ENCODE results near the gene DDA1. TPM values are rescaled to one million over a fixed set of nuclear protein-coding genes. Genes with fewer than 3 reads are reported as not detected.
"Not testable (repeated sequence)": the region's sequence is repeated elsewhere in the genome, so short reads cannot be mapped to it uniquely, and the experiment has no call there.

DDA1 gene
- total RNA-seq, 1 donor from 2014 or later = 123 TPM

DNA sequence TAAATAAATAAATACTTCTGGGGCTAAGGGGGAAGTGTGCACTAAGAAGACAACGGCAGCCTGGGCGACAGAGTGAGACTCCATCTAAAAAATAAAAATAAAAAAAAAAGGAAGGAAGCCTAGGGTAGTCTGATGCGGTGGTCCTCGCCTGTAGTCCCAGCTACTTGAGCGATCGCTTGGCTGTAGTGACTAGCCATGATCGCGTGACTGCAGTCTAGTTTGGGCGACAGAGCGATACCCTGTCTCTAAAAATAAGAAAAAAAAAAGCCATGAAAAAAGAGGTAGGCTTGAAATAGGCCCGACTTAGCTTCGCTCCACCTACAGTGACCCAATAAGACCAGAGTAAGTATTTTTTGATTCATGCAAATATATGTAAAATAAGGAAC is 42.8 kb upstream of the DDA1 start:
- Histone ChIP-seq H3K4me2 (ENCODE audit: low read length) (no peak overlapping the region), H3K36me3 (ENCODE audit: insufficient read depth, low read length) (peaks cover 5% of the 10 kb centered on the region), H3K27me3 (ENCODE audit: insufficient read depth, low read length) (no peaks in the 10 kb centered on the region), H3K9ac (ENCODE audit: low read length) (no peak overlapping the region), H4K20me1 (ENCODE audit: insufficient read depth, low read length) (no peaks in the 10 kb centered on the region), H3K79me2 (ENCODE audit: insufficient read depth, low read length) (peaks cover 16% of the 10 kb centered on the region), H3K4me3 (ENCODE audit: insufficient read depth, low read depth, low read length) (no peak overlapping the region), H3K27ac (ENCODE audit: low read depth, low read length) (no peak overlapping the region), H2AFZ (ENCODE audit: low read depth, low read length) (peak overlapping the region; percentile 30), H3K4me1 (ENCODE audit: insufficient read depth, low read length) (no peaks in the 10 kb centered on the region), H3K9me3 (ENCODE audit: insufficient read depth, low read depth, low read length) (no peaks in the 10 kb centered on the region)
- no peaks in the 10 kb centered on the region for H3K9me3 Mint-ChIP-seq (ENCODE audit: unreplicated experiment)
- no peaks in the 10 kb centered on the region for H3K27me3 Mint-ChIP-seq (ENCODE audit: low read depth, unreplicated experiment)
- peak overlapping the region; percentile 96 for H3K4me3 Mint-ChIP-seq (ENCODE audit: unreplicated experiment)
- FAIRE-seq (no peak), DNase-seq (ENCODE audit: low read depth) (no peak)
- H3K4me1 Mint-ChIP-seq (ENCODE audit: low read depth, unreplicated experiment) = peaks cover 2% of the 10 kb centered on the region
- no peak overlapping the region for H3K27ac Mint-ChIP-seq (ENCODE audit: unreplicated experiment)
- TF ChIP-seq, protein P1, sequence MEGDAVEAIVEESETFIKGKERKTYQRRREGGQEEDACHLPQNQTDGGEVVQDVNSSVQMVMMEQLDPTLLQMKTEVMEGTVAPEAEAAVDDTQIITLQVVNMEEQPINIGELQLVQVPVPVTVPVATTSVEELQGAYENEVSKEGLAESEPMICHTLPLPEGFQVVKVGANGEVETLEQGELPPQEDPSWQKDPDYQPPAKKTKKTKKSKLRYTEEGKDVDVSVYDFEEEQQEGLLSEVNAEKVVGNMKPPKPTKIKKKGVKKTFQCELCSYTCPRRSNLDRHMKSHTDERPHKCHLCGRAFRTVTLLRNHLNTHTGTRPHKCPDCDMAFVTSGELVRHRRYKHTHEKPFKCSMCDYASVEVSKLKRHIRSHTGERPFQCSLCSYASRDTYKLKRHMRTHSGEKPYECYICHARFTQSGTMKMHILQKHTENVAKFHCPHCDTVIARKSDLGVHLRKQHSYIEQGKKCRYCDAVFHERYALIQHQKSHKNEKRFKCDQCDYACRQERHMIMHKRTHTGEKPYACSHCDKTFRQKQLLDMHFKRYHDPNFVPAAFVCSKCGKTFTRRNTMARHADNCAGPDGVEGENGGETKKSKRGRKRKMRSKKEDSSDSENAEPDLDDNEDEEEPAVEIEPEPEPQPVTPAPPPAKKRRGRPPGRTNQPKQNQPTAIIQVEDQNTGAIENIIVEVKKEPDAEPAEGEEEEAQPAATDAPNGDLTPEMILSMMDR (IDR thresholded peaks at IDR 0.05; ENCODE audit: insufficient read depth, low read depth, low read length) = no peak
- TF ChIP-seq EZH2 (IDR thresholded peaks at IDR 0.05; ENCODE audit: insufficient read depth, low read length) = no peak
- H3K36me3 Mint-ChIP-seq (ENCODE audit: low read depth, unreplicated experiment) = peaks cover 3% of the 10 kb centered on the region

DNA sequence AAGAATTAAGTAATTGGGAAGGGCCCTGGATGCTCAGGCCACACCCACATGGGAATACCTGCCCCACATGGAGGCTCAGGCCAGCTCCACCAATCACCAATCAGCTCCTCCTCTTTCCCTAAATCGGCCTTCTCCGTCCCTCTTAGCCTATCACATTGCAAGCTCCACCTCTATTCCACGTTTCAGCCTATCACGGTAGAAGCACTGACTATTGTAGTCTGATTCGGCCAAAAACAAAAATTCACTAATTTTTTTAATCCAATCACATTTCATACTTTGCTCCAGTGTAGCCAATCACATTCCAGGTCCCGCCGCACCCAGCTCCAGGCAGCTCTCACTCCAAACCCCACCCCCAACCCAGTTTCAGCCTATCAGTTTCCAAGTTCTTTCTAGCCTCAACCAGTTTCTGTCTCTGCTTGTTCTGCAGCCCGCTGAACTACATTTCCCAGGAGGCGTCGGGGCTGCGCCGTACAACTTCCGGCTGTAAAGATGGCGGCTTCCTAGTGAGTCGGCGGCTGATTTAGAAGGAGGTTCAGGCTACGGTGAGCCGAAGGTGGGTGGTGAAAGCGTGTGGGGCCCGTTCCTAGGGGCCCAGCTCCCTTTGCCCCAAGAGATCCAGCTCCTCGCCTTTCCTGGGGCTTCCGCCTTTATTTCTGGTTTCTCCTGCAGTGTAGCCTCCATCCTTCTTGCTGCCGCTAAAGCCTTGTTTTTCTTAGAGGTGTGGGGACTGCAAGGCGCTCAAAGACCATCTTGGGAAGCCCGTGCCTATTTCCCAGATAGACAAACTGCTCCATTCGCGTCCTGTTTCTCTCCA is 42.2 kb upstream of the DDA1 start, which contains the start of gene BABAM1:
Gene BABAM1 (plus strand): TSS at position 469 of the 814 bp plus-strand sequence. CDS start 1,364 bp downstream, outside the sequence.
- peak within 1 kb of the TSS; percentile 92 for H3K4me2 ChIP-seq (ENCODE audit: low read length)
- H2AFZ ChIP-seq (ENCODE audit: low read depth, low read length) = peak within 1 kb of the TSS; percentile 85
- H3K36me3 ChIP-seq (ENCODE audit: insufficient read depth, low read length) = peaks cover 5% of the 10 kb centered on the region
- no peaks in the 10 kb centered on the region for H4K20me1 ChIP-seq (ENCODE audit: insufficient read depth, low read length)
- H3K27me3 ChIP-seq (ENCODE audit: insufficient read depth, low read length) = no peaks in the 10 kb centered on the region
- H3K4me3 Mint-ChIP-seq (ENCODE audit: unreplicated experiment) = peak within 1 kb of the TSS; percentile 96
- DNase-seq (ENCODE audit: low read depth) = peak; percentile 100
- peaks cover 2% of the 10 kb centered on the region for H3K4me1 Mint-ChIP-seq (ENCODE audit: low read depth, unreplicated experiment)
- H3K4me1 ChIP-seq (ENCODE audit: insufficient read depth, low read length) = no peaks in the 10 kb centered on the region
- peak within 1 kb of the TSS; percentile 89 for H3K9ac ChIP-seq (ENCODE audit: low read length)
- peak; percentile 82 for FAIRE-seq
- peak; percentile 95 for TF ChIP-seq EZH2 (IDR thresholded peaks at IDR 0.05; ENCODE audit: insufficient read depth, low read length)
- TF ChIP-seq, protein P1 (IDR thresholded peaks at IDR 0.05; ENCODE audit: insufficient read depth, low read depth, low read length) = no peak
- H3K36me3 Mint-ChIP-seq (ENCODE audit: low read depth, unreplicated experiment) = peaks cover 3% of the 10 kb centered on the region
- peaks cover 16% of the 10 kb centered on the region for H3K79me2 ChIP-seq (ENCODE audit: insufficient read depth, low read length)
- no peaks in the 10 kb centered on the region for H3K9me3 Mint-ChIP-seq (ENCODE audit: unreplicated experiment)
- peak within 1 kb of the TSS; percentile 72 for H3K27ac ChIP-seq (ENCODE audit: low read depth, low read length)
- peak within 1 kb of the TSS; percentile 95 for H3K4me3 ChIP-seq (ENCODE audit: insufficient read depth, low read depth, low read length)
- no peaks in the 10 kb centered on the region for H3K9me3 ChIP-seq (ENCODE audit: insufficient read depth, low read depth, low read length)
- H3K27ac Mint-ChIP-seq (ENCODE audit: unreplicated experiment) = peak within 1 kb of the TSS; percentile 94
- H3K27me3 Mint-ChIP-seq (ENCODE audit: low read depth, unreplicated experiment) = no peaks in the 10 kb centered on the region

DNA sequence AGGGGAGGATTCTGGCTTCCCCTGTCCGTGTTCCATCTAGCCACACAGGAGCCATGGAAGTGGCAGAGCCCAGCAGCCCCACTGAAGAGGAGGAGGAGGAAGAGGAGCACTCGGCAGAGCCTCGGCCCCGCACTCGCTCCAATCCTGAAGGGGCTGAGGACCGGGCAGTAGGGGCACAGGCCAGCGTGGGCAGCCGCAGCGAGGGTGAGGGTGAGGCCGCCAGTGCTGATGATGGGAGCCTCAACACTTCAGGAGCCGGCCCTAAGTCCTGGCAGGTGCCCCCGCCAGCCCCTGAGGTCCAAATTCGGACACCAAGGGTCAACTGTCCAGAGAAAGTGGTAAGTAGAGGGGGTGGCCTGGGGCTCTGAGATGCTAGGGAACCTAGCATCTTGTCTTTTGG is 40.6 kb upstream of the DDA1 start:
- Mint-ChIP-seq H3K27me3 (ENCODE audit: low read depth, unreplicated experiment) (no peaks in the 10 kb centered on the region), H3K4me3 (ENCODE audit: unreplicated experiment) (peak overlapping the region; percentile 62), H3K36me3 (ENCODE audit: low read depth, unreplicated experiment) (peaks cover 3% of the 10 kb centered on the region), H3K4me1 (ENCODE audit: low read depth, unreplicated experiment) (peaks cover 2% of the 10 kb centered on the region), H3K9me3 (ENCODE audit: unreplicated experiment) (no peaks in the 10 kb centered on the region), H3K27ac (ENCODE audit: unreplicated experiment) (peak overlapping the region; percentile 94)
- H2AFZ ChIP-seq (ENCODE audit: low read depth, low read length) = no peak overlapping the region
- H3K27ac ChIP-seq (ENCODE audit: low read depth, low read length) = no peak overlapping the region
- no peak overlapping the region for H3K9ac ChIP-seq (ENCODE audit: low read length)
- TF ChIP-seq, protein P1 (IDR thresholded peaks at IDR 0.05; ENCODE audit: insufficient read depth, low read depth, low read length) = no peak
- no peak for TF ChIP-seq EZH2 (IDR thresholded peaks at IDR 0.05; ENCODE audit: insufficient read depth, low read length)
- H3K27me3 ChIP-seq (ENCODE audit: insufficient read depth, low read length) = no peaks in the 10 kb centered on the region
- DNase-seq (ENCODE audit: low read depth) (no peak), FAIRE-seq (no peak)
- H3K4me2 ChIP-seq (ENCODE audit: low read length) = peak overlapping the region; percentile 92
- H3K36me3 ChIP-seq (ENCODE audit: insufficient read depth, low read length) = peaks cover 5% of the 10 kb centered on the region
- no peaks in the 10 kb centered on the region for H3K4me1 ChIP-seq (ENCODE audit: insufficient read depth, low read length)
- no peak overlapping the region for H3K4me3 ChIP-seq (ENCODE audit: insufficient read depth, low read depth, low read length)
- H3K79me2 ChIP-seq (ENCODE audit: insufficient read depth, low read length) = peaks cover 16% of the 10 kb centered on the region
- H3K9me3 ChIP-seq (ENCODE audit: insufficient read depth, low read depth, low read length) = no peaks in the 10 kb centered on the region
- no peaks in the 10 kb centered on the region for H4K20me1 ChIP-seq (ENCODE audit: insufficient read depth, low read length)

DNA sequence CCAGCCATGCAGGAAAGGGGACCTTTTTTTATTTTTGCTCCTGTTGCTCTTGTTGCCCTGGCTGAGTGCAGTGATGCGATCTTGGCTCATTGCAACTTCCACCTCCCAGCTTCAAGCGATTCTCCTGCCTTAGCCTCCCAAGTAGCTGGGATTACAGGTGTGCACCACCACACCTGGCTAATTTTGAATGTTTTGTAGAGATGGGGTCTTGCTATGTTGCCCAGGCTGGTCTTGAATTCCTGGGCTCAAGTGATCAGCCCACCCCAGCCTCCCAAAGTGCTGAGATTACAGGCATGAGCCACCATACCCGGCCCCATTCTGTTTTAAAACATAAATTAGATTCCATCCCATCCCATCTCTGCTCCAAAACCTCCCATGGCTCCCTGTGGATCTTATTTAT is 34.5 kb upstream of the DDA1 start:
- H3K36me3 Mint-ChIP-seq (ENCODE audit: low read depth, unreplicated experiment) = peaks cover 15% of the 10 kb centered on the region
- H3K9me3 Mint-ChIP-seq (ENCODE audit: unreplicated experiment); DNase-seq (ENCODE audit: low read depth); H2AFZ ChIP-seq (ENCODE audit: low read depth, low read length); H3K79me2 ChIP-seq (ENCODE audit: insufficient read depth, low read length); FAIRE-seq; H3K27me3 Mint-ChIP-seq (ENCODE audit: low read depth, unreplicated experiment); H3K4me1 Mint-ChIP-seq (ENCODE audit: low read depth, unreplicated experiment); H3K4me2 ChIP-seq (ENCODE audit: low read length); H3K9me3 ChIP-seq (ENCODE audit: insufficient read depth, low read depth, low read length); H3K9ac ChIP-seq (ENCODE audit: low read length); H4K20me1 ChIP-seq (ENCODE audit: insufficient read depth, low read length); H3K27ac ChIP-seq (ENCODE audit: low read depth, low read length); H3K27me3 ChIP-seq (ENCODE audit: insufficient read depth, low read length); H3K4me3 ChIP-seq (ENCODE audit: insufficient read depth, low read depth, low read length); H3K4me1 ChIP-seq (ENCODE audit: insufficient read depth, low read length); H3K27ac Mint-ChIP-seq (ENCODE audit: unreplicated experiment); H3K4me3 Mint-ChIP-seq (ENCODE audit: unreplicated experiment): not testable (repeated sequence)
- H3K36me3 ChIP-seq (ENCODE audit: insufficient read depth, low read length) = peaks cover 16% of the 10 kb centered on the region
